Muscle of arm (tissue), 12 donors: Measurements from ENCODE around the gene PPP1CB. TPM values are rescaled to one million over a fixed set of nuclear protein-coding genes. Genes with fewer than 3 reads are reported as not detected.

Experiments
- DNase-seq: peaks from one replicate; pipeline ENCODE4 v3.0.0-alpha.2; 2013
- polyA plus RNA-seq, 12 donors: library from polyadenylated mRNA; unstranded; fragments of 120-200 nt; gene quantifications; one replicate each; pipeline ENCODE4 v1.2.1, GENCODE V29; 2013; ENCODE audit not compliant: insufficient read length in 12 of 12

The PPP1CB gene
- polyA plus RNA-seq, 12 donors = 116 to 2,662 (median 205) TPM

- no peak for DNase-seq
Measured at GRCh38 chr2:28842042-28842441, 90.4 kb downstream of the PPP1CB start.

Other genes starting within 250 kb of the PPP1CB start
- gene SPDYA, start 59.0 kb downstream of the PPP1CB start, polyA plus RNA-seq = 1 to 10 TPM in 6 of 12 donors, under 1 TPM in 4, not detected in 2; 0.36 to 3.2 (median 1.1) TPM
- 10 to 100 TPM in 10 of 12 donors, 1 to 10 TPM in 1, not detected in 1; 9.6 to 23.2 (median 13.8) TPM for gene TRMT61B, start 118.5 kb downstream of the PPP1CB start, polyA plus RNA-seq
- 10 to 100 TPM in 11 of 12 donors, not detected in 1; 21.3 to 50.5 (median 33.3) TPM for gene WDR43, start 142.8 kb downstream of the PPP1CB start, polyA plus RNA-seq
- gene TOGARAM2, start 229.5 kb downstream of the PPP1CB start, polyA plus RNA-seq = 1 to 10 TPM in 4 of 12 donors, under 1 TPM in 6, not detected in 2; 0.40 to 2.9 (median 0.90) TPM